A549 (cell line): ENCODE data around the gene PLEKHA7. TPM values are rescaled to one million over a fixed set of nuclear protein-coding genes. Genes with fewer than 3 reads are reported as not detected.

Source experiments
- ATAC-seq, 2 experiments: fragments of 200-7000 bp in 1 of 2; fragments of >200 bp in 1 of 2; cut with Nextera tagmentation in 1 of 2; cut with Tn5 transposase in 1 of 2; 3 replicates each; pipeline versions ENCODE4 v1.8.0 to v1.9.1; 2018 to 2020; ENCODE audit warnings: mild to moderate bottlenecking in 1 of 2, moderate library complexity in 1 of 2
- CTCF ChIA-PET: fragments of 300-600 bp; sonication (Branson Sonifier 250); formaldehyde crosslinking; extraction: SDS; loops from one replicate; lab custom pipeline; 2021; ENCODE audit warnings: antibody characterized with exemption, inconsistent platforms; lab: Yijun Ruan, JAX
- POLR2A ChIA-PET: fragments of 350-600 bp; formaldehyde crosslinking; extraction: SDS; loops from one replicate; lab custom pipeline; 2021; ENCODE audit warnings: antibody characterized with exemption, inconsistent platforms; lab: Yijun Ruan, JAX
- DNase-seq, 2 experiments: peaks; one replicate each; pipeline versions ENCODE4 v3.0.0 to v3.0.0-alpha.2; 2011 to 2016; ENCODE audit warnings: low read depth in 1 of 2, low spot score in 1 of 2
- FAIRE-seq: peaks from 2 replicates; lab custom pipeline; 2011; peaks lifted over from hg19 to GRCh38; lab: Jason Lieb, UNC
- H3K27ac ChIP-seq, 2 experiments: fragments of >200 bp; sonication (Bioruptor Twin); formaldehyde crosslinking; 3 replicates each; pipeline ENCODE4 v1.5.1; 2016 to 2017
- H3K4me1 ChIP-seq: fragments of >200 bp; sonication (Bioruptor Twin); formaldehyde crosslinking; 3 replicates; pipeline ENCODE4 v1.6.1; 2016
- H3K4me2 ChIP-seq: fragments of >200 bp; sonication (Bioruptor Twin); formaldehyde crosslinking; 3 replicates; pipeline ENCODE4 v1.6.1; 2016
- H3K4me3 ChIP-seq: fragments of >200 bp; sonication (Bioruptor Twin); formaldehyde crosslinking; 3 replicates; pipeline ENCODE4 v1.5.1; 2016
- H3K9me3 ChIP-seq: fragments of >200 bp; sonication (Bioruptor Twin); formaldehyde crosslinking; 3 replicates; pipeline ENCODE4 v1.6.1; 2016
- CBX2 ChIP-seq: fragments of 200-600 bp; sonication (generic); IDR thresholded peaks from 2 replicates; pipeline ENCODE4 v1.6.1; 2016; ENCODE audit warnings: low read depth, mild to moderate bottlenecking, borderline replicate concordance
- CBX8 ChIP-seq: fragments of 200-600 bp; sonication (generic); IDR thresholded peaks from 2 replicates; pipeline ENCODE4 v1.6.1; 2016
- CEBPB ChIP-seq, 2 experiments: fragments of >200 bp in 1 of 2; sonication (Bioruptor Twin) in 1 of 2; formaldehyde crosslinking in 1 of 2; IDR thresholded peaks; 2 replicates each; pipeline ENCODE4 v1.6.1; 2012 to 2016
- EHF ChIP-seq: fragments of 250-450 bp; sonication (Bioruptor Pico); IDR thresholded peaks from 2 replicates; pipeline ENCODE4 v1.5.0; 2020; ENCODE audit warnings: mild to moderate bottlenecking
- EHMT2 ChIP-seq: fragments of 200-600 bp; sonication (generic); IDR thresholded peaks from 2 replicates; pipeline ENCODE4 v1.6.1; 2016; ENCODE audit warnings: antibody characterized with exemption, low read depth, mild to moderate bottlenecking, moderate library complexity
- FOSL2 ChIP-seq, 2 experiments: fragments of 450-650 bp in 1 of 2; fragments of >200 bp in 1 of 2; sonication (Bioruptor Twin) in 1 of 2; formaldehyde crosslinking; IDR thresholded peaks; 2 replicates each; pipeline versions ENCODE4 v1.5.0 to v1.6.1; 2016 to 2020; ENCODE audit warnings: mild to moderate bottlenecking in 1 of 2, moderate library complexity in 1 of 2
- FOXS1 ChIP-seq: fragments of 250-450 bp; sonication (Bioruptor Pico); IDR thresholded peaks from 2 replicates; pipeline ENCODE4 v1.5.0; 2020; ENCODE audit warnings: mild to moderate bottlenecking, moderate library complexity
- HDAC2 ChIP-seq: fragments of 200-600 bp; sonication (generic); IDR thresholded peaks from 2 replicates; pipeline ENCODE4 v1.6.1; 2016
- HEYL ChIP-seq: fragments of 250-450 bp; sonication (Bioruptor Pico); IDR thresholded peaks from 2 replicates; pipeline ENCODE4 v1.8.0; 2021; ENCODE audit warnings: mild to moderate bottlenecking, moderate library complexity
- HOXA7 ChIP-seq: fragments of 250-450 bp; sonication (Bioruptor Pico); IDR thresholded peaks from 2 replicates; pipeline ENCODE4 v1.5.0; 2020; ENCODE audit warnings: mild to moderate bottlenecking, moderate library complexity
- HOXB13 ChIP-seq: fragments of 250-450 bp; sonication (Bioruptor Pico); IDR thresholded peaks from 2 replicates; pipeline ENCODE4 v1.5.0; 2020; ENCODE audit warnings: low read depth, mild to moderate bottlenecking, moderate library complexity
- HOXB5 ChIP-seq: fragments of 250-450 bp; sonication (Bioruptor Pico); IDR thresholded peaks from 2 replicates; pipeline ENCODE4 v1.5.0; 2020; ENCODE audit warnings: mild to moderate bottlenecking, moderate library complexity
- JUN ChIP-seq, 2 experiments: fragments of >200 bp; sonication (Bioruptor Twin); formaldehyde crosslinking; IDR thresholded peaks; 2 replicates in 1 of 2; 3 replicates in 1 of 2; pipeline ENCODE4 v1.6.1; 2016 to 2017
- JUNB ChIP-seq: fragments of >200 bp; sonication (Bioruptor Twin); formaldehyde crosslinking; IDR thresholded peaks from 2 replicates; pipeline ENCODE4 v1.6.1; 2016
- KDM5A ChIP-seq: fragments of 200-600 bp; sonication (generic); IDR thresholded peaks from 2 replicates; pipeline ENCODE4 v1.6.1; 2016; ENCODE audit warnings: antibody characterized with exemption, mild to moderate bottlenecking
- MAFK ChIP-seq: fragments of 450-650 bp; IDR thresholded peaks from 2 replicates; pipeline ENCODE4 v1.6.1; 2014; ENCODE audit not compliant: partially characterized antibody
- MYC ChIP-seq: IDR thresholded peaks from 2 replicates; pipeline ENCODE4 v1.6.1; 2012; ENCODE audit warnings: mild to moderate bottlenecking, inconsistent platforms, low read length, improper control_type of control experiment, borderline replicate concordance
- NFE2L2 ChIP-seq: fragments of 150-350 bp; conservative IDR thresholded peaks from 2 replicates; pipeline ENCODE4 v1.6.1; 2014; ENCODE audit warnings: low read length
- NR3C1 ChIP-seq: fragments of >200 bp; sonication (Bioruptor Twin); formaldehyde crosslinking; IDR thresholded peaks from 3 replicates; pipeline ENCODE4 v1.6.1; 2017
- PHF8 ChIP-seq: fragments of 200-600 bp; sonication (generic); IDR thresholded peaks from 2 replicates; pipeline ENCODE4 v1.6.1; 2016; ENCODE audit warnings: low read depth, mild to moderate bottlenecking, antibody characterized with exemption, moderate library complexity, borderline replicate concordance
- POLR2AphosphoS2 ChIP-seq: conservative IDR thresholded peaks from 2 replicates; pipeline ENCODE4 v1.6.1; 2012; ENCODE audit warnings: low read length, improper control_type of control experiment, inconsistent platforms
- RCOR1 ChIP-seq: fragments of 150-350 bp; IDR thresholded peaks from 2 replicates; pipeline ENCODE4 v1.6.1; 2014; ENCODE audit warnings: antibody characterized with exemption, low read length, low read depth
- SREBF2 ChIP-seq: fragments of 450-650 bp; IDR thresholded peaks from 2 replicates; pipeline ENCODE4 v1.6.1; 2014; ENCODE audit warnings: mild to moderate bottlenecking, moderate library complexity
- WGBS: methylation state at CpG from one replicate; pipeline ENCODE4 v1.1.6; 2017; ENCODE audit errors: missing lambda C conversion rate; 5-methylcytosine and 5-hydroxymethylcytosine counted together
- polyA plus RNA-seq, 4 experiments: library from polyadenylated mRNA; depleted of rRNA in 3 of 4; stranded (reverse); fragments of >200 nt; fragmentation: RNase III in 1 of 4; extraction: RNeasy Plus Mini Kit Qiagen cat#74134 plus additional on column Dnase treatment in 1 of 4; gene quantifications; 2 replicates in 3 of 4; 3 replicates in 1 of 4; pipeline ENCODE4 v1.2.3, GENCODE V29; 2011 to 2017
- TF ChIP-seq, protein P1 (sequence below): IDR thresholded peaks from 2 replicates; pipeline ENCODE4 v1.6.1; 2012; ENCODE audit warnings: low read depth, borderline replicate concordance
- TF ChIP-seq, protein P2 (sequence below): IDR thresholded peaks from 2 replicates; pipeline ENCODE4 v1.6.1; 2012
- TF ChIP-seq, protein P3 (sequence below): IDR thresholded peaks from 2 replicates; pipeline ENCODE4 v1.6.1; 2012
- TF ChIP-seq, protein P4 (sequence below): fragments of >200 bp; sonication (Bioruptor Twin); formaldehyde crosslinking; IDR thresholded peaks from 3 replicates; pipeline ENCODE4 v1.5.1; 2016
- TF ChIP-seq, protein P5 (sequence below): fragments of >200 bp; sonication (Bioruptor Twin); formaldehyde crosslinking; IDR thresholded peaks from 2 replicates; pipeline ENCODE4 v1.6.1; 2016
- TF ChIP-seq, protein P6 (sequence below): fragments of >200 bp; sonication (Bioruptor Twin); formaldehyde crosslinking; IDR thresholded peaks from 3 replicates; pipeline ENCODE4 v1.6.1; 2016

Gene PLEKHA7
- polyA plus RNA-seq, 2 of the 4 experiments (the other 2 are of a cell fraction) = 8.7 to 13.8 TPM

DNA sequence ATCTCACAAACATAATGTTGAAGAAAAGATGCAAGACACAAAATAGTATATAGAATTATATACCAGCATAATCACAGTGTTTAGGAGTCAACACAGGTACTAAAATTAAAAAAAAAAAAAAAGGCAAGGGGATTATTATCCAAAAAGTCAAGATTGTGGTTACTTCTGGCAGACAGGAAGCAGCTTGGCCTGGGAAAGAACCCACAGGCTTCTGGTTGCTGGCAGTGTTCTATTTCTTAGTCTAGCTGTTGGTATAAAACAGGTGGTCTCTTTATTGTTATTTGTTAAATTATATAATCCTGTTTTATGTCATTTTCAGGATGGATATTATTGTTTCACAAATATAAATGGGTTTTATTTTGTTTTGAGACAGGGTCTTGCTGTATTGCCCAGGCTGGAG is 221.8 kb downstream of the PLEKHA7 start:
- no peak for ATAC-seq
- TF ChIP-seq, protein P1, sequence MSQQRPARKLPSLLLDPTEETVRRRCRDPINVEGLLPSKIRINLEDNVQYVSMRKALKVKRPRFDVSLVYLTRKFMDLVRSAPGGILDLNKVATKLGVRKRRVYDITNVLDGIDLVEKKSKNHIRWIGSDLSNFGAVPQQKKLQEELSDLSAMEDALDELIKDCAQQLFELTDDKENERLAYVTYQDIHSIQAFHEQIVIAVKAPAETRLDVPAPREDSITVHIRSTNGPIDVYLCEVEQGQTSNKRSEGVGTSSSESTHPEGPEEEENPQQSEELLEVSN = no peak
- 0 out of 4 replicates have a peak, but pooled peaks of 1 of the 2 experiments have one; percentile 19 for TF ChIP-seq CEBPB (IDR thresholded peaks at IDR 0.05)

DNA sequence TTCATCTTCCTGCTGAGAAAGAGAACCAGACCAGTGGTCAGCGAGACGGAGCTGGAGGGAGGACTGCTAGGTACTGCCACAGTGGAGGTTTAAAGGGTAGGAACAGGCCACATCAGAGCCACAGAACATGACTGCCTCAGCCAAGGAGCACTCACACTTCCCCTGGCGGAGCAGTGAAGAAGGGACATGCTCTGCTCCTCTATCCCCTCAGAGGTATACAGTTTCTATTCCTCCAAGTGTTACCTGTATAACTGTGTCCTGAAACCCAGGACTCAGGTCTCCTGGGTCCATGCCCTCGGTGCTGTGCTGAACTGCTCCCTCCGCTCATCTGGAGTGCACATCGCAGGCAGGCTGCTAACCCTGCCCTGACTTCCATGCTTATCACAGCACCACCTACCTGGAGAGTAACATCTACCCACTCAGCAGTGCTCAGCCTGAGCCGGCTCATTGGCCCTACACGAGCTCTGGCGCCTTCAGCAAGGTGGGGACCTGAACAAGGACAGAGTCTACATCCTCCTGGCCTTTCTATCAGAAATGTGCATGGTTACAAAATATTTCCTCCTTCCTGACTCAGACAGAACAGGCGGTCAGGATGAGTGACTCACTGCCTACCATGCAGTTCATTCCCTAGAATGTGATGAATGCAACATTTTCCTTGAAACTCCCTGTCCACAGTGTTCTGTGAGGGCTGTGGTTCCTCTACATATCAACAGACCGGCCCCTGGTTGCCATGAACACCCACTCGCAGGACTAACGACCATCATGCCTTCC is 222.8 kb downstream of the PLEKHA7 start:
- ATAC-seq (peak; percentile 75 to 89), FAIRE-seq (peak; percentile 86), DNase-seq (peak; percentile 68 to 75)
- ChIA-PET POLR2A (no interaction called here), CTCF (interaction anchor here (1.0 to 5.4 kb wide), 4 partner anchors 10 to 272 kb away, joined by 3 to 28 read pairs (median 18); no protein-coding TSS in a partner anchor)
- Histone ChIP-seq H3K4me3 (no peak overlapping the region), H3K4me2 (peak overlapping the region; percentile 69), H3K27ac (peak overlapping the region; percentile 72 to 82), H3K9me3 (no peaks in the 10 kb centered on the region), H3K4me1 (peaks cover 34% of the 10 kb centered on the region)
- TF ChIP-seq, protein P1 = no peak
- TF ChIP-seq PHF8 (no peak), EHMT2 (no peak), JUNB (peak; percentile 43; the same call in 1 of the 2 replicates), MYC (peak; percentile 52; the same call in 1 of the 2 replicates), CBX8 (no peak), CBX2 (no peak), FOXS1 (CRISPR knock-in tag) (no peak), CEBPB (IDR thresholded peaks at IDR 0.05) (peak in 1 of 2 experiments; percentile 66; a peak in 2 of 4 replicates), NR3C1 (no peak), MAFK (peak; percentile 76), HOXA7 (CRISPR knock-in tag) (no peak), HDAC2 (no peak), HOXB13 (CRISPR knock-in tag) (no peak), KDM5A (no peak), HOXB5 (CRISPR knock-in tag) (no peak), EHF (CRISPR knock-in tag) (no peak), NFE2L2 (no peak), RCOR1 (no peak), POLR2AphosphoS2 (no peak), HEYL (CRISPR knock-in tag) (no peak), JUN (IDR thresholded peaks at IDR 0.05) (no peak), FOSL2 (IDR thresholded peaks at IDR 0.05) (peak; percentile 65), FOSL2 (CRISPR knock-in tag; IDR thresholded peaks at IDR 0.05) (peak; percentile 92), SREBF2 (no peak)
- TF ChIP-seq, protein P2, sequence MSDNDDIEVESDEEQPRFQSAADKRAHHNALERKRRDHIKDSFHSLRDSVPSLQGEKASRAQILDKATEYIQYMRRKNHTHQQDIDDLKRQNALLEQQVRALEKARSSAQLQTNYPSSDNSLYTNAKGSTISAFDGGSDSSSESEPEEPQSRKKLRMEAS = peak; percentile 65
- TF ChIP-seq, protein P3, sequence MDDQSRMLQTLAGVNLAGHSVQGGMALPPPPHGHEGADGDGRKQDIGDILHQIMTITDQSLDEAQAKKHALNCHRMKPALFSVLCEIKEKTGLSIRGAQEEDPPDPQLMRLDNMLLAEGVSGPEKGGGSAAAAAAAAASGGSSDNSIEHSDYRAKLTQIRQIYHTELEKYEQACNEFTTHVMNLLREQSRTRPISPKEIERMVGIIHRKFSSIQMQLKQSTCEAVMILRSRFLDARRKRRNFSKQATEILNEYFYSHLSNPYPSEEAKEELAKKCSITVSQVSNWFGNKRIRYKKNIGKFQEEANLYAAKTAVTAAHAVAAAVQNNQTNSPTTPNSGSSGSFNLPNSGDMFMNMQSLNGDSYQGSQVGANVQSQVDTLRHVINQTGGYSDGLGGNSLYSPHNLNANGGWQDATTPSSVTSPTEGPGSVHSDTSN = no peak
- TF ChIP-seq, protein P4, sequence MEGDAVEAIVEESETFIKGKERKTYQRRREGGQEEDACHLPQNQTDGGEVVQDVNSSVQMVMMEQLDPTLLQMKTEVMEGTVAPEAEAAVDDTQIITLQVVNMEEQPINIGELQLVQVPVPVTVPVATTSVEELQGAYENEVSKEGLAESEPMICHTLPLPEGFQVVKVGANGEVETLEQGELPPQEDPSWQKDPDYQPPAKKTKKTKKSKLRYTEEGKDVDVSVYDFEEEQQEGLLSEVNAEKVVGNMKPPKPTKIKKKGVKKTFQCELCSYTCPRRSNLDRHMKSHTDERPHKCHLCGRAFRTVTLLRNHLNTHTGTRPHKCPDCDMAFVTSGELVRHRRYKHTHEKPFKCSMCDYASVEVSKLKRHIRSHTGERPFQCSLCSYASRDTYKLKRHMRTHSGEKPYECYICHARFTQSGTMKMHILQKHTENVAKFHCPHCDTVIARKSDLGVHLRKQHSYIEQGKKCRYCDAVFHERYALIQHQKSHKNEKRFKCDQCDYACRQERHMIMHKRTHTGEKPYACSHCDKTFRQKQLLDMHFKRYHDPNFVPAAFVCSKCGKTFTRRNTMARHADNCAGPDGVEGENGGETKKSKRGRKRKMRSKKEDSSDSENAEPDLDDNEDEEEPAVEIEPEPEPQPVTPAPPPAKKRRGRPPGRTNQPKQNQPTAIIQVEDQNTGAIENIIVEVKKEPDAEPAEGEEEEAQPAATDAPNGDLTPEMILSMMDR = no peak
- TF ChIP-seq, protein P5, sequence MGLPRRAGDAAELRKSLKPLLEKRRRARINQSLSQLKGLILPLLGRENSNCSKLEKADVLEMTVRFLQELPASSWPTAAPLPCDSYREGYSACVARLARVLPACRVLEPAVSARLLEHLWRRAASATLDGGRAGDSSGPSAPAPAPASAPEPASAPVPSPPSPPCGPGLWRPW = no peak
- TF ChIP-seq, protein P6, sequence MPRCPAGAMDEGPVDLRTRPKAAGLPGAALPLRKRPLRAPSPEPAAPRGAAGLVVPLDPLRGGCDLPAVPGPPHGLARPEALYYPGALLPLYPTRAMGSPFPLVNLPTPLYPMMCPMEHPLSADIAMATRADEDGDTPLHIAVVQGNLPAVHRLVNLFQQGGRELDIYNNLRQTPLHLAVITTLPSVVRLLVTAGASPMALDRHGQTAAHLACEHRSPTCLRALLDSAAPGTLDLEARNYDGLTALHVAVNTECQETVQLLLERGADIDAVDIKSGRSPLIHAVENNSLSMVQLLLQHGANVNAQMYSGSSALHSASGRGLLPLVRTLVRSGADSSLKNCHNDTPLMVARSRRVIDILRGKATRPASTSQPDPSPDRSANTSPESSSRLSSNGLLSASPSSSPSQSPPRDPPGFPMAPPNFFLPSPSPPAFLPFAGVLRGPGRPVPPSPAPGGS = no peak
- WGBS = 45% methylated on average over 13 of the region's 13 CpGs

More for the DNA sequence above, 221.8 kb downstream of the PLEKHA7 start:
- POLR2A ChIA-PET = no interaction called here
- peaks cover 34% of the 10 kb centered on the region for H3K4me1 ChIP-seq
- CTCF ChIA-PET = interaction anchor here (3.6 to 5.4 kb wide), 2 partner anchors 9 to 28 kb away, joined by 28 read pairs; no protein-coding TSS in a partner anchor
- H3K27ac ChIP-seq = peak overlapping the region; percentile 61 to 72; a peak in 4 of 6 replicates
- no peak for FAIRE-seq
- no peaks in the 10 kb centered on the region for H3K9me3 ChIP-seq
- peak overlapping the region; percentile 69; the same call in 2 of the 3 replicates for H3K4me2 ChIP-seq
- DNase-seq = no peak
- no peak overlapping the region for H3K4me3 ChIP-seq
